H1 (cell line): ENCODE data around the gene ANXA2R. TPM values are rescaled to one million over a fixed set of nuclear protein-coding genes. Genes with fewer than 3 reads are reported as not detected.

Experiments
- BACH1 ChIP-seq: IDR thresholded peaks from 2 replicates; pipeline ENCODE4 v1.6.1; 2012; ENCODE audit warnings: low read length, improper control_type of control experiment
- BCL11A ChIP-seq, 2 experiments: IDR thresholded peaks; one replicate each; pipeline ENCODE4 v1.6.1; 2011; ENCODE audit warnings: low read depth in 2 of 2, low read length in 2 of 2, mild to moderate bottlenecking in 2 of 2
- CBX5 ChIP-seq: fragments of 300-800, 300-1000 bp; sonication (generic); IDR thresholded peaks from 2 replicates; pipeline ENCODE4 v1.7.1; 2016; ENCODE audit warnings: antibody characterized with exemption, low read length, low read depth
- CHD2 ChIP-seq: IDR thresholded peaks from 2 replicates; pipeline ENCODE4 v1.6.1; 2012; ENCODE audit warnings: low read length, improper control_type of control experiment
- CREB1 ChIP-seq: IDR thresholded peaks from 2 replicates; pipeline ENCODE4 v1.6.1; 2012; ENCODE audit warnings: inconsistent platforms
- EP300 ChIP-seq, 2 experiments: IDR thresholded peaks; 1 replicate in 1 of 2; 2 replicates in 1 of 2; pipeline ENCODE4 v1.6.1; 2011 to 2012; ENCODE audit warnings: low read depth in 2 of 2, low read length in 2 of 2, mild to moderate bottlenecking in 2 of 2, borderline replicate concordance in 1 of 2, inconsistent platforms in 1 of 2, moderate library complexity in 1 of 2
- JUN ChIP-seq: IDR thresholded peaks from 2 replicates; pipeline ENCODE4 v1.6.1; 2011; ENCODE audit warnings: low read depth, mild to moderate bottlenecking, improper control_type of control experiment, low read length
- JUND ChIP-seq: IDR thresholded peaks from 2 replicates; pipeline ENCODE4 v1.6.1; 2011; ENCODE audit warnings: mild to moderate bottlenecking, improper control_type of control experiment, low read length
- KDM4A ChIP-seq: IDR thresholded peaks from one replicate; pipeline ENCODE4 v1.7.1; 2012; ENCODE audit warnings: low read depth, mild to moderate bottlenecking, moderate library complexity, low read length, inconsistent platforms; ENCODE audit not compliant: severe bottlenecking
- NRF1 ChIP-seq: IDR thresholded peaks from 2 replicates; pipeline ENCODE4 v1.6.1; 2011; ENCODE audit warnings: mild to moderate bottlenecking, low read depth, low read length, improper control_type of control experiment
- PHF8 ChIP-seq: fragments of 200-600 bp; sonication (generic); conservative IDR thresholded peaks from 2 replicates; pipeline ENCODE4 v1.7.1; 2012; ENCODE audit warnings: low read depth, mild to moderate bottlenecking, inconsistent platforms, low read length, moderate library complexity
- RAD21 ChIP-seq, 2 experiments: IDR thresholded peaks in 1 of 2; conservative IDR thresholded peaks in 1 of 2; 2 replicates each; pipeline ENCODE4 v1.6.1; 2011; ENCODE audit warnings: low read depth in 2 of 2, low read length in 2 of 2, improper control_type of control experiment in 1 of 2, inconsistent platforms in 1 of 2, mild to moderate bottlenecking in 1 of 2, moderate library complexity in 1 of 2
- RFX5 ChIP-seq: IDR thresholded peaks from 2 replicates; pipeline ENCODE4 v1.6.1; 2011; ENCODE audit warnings: low read depth, low read length, improper control_type of control experiment, borderline replicate concordance
- SAP30 ChIP-seq: fragments of 300-600 bp; sonication (generic); IDR thresholded peaks from 2 replicates; pipeline ENCODE4 v1.7.1; 2012; ENCODE audit warnings: low read length, moderate library complexity, mild to moderate bottlenecking, inconsistent platforms; ENCODE audit not compliant: insufficient read depth, insufficient replicate concordance
- SIN3A ChIP-seq, 2 experiments: IDR thresholded peaks in 1 of 2; conservative IDR thresholded peaks in 1 of 2; 2 replicates each; pipeline ENCODE4 v1.6.1; 2011 to 2012; ENCODE audit warnings: low read length in 2 of 2, improper control_type of control experiment in 1 of 2, low read depth in 1 of 2, mild to moderate bottlenecking in 1 of 2
- TEAD4 ChIP-seq: IDR thresholded peaks from 2 replicates; pipeline ENCODE4 v1.6.1; 2012; ENCODE audit warnings: low read depth, low read length, inconsistent platforms, mixed read lengths
- polyA plus RNA-seq, 7 experiments: library from polyadenylated mRNA; depleted of rRNA in 3 of 7; stranded (reverse) in 5 of 7; unstranded in 2 of 7; fragments of >200 nt in 5 of 7; fragments of 200-250 nt in 2 of 7; gene quantifications; 1 replicate in 5 of 7; 2 replicates in 1 of 7; 4 replicates in 1 of 7; pipeline versions ENCODE4 v1.2.1 to v1.2.3, GENCODE V29; 2011 to 2013; ENCODE audit warnings: missing spikeins in 2 of 7, mixed read lengths in 2 of 7
- total RNA-seq: library from RNA; stranded (reverse); fragmentation: NEBNext Ultra II Directional; extraction: Animal tissue kit (Norgen Biotek cat#: 25700); gene quantifications from 2 replicates; pipeline ENCODE4 v1.2.1, GENCODE V29; 2021
- TF ChIP-seq, protein P1 (sequence below): IDR thresholded peaks from 2 replicates; pipeline ENCODE4 v1.6.1; 2011; ENCODE audit warnings: low read length, improper control_type of control experiment

The ANXA2R gene
- total and polyA plus RNA-seq, 2 of the 8 experiments (the other 6 are each of a cell fraction or from before 2014, with no cell fraction given): 0.08 to 0.17 TPM

DNA sequence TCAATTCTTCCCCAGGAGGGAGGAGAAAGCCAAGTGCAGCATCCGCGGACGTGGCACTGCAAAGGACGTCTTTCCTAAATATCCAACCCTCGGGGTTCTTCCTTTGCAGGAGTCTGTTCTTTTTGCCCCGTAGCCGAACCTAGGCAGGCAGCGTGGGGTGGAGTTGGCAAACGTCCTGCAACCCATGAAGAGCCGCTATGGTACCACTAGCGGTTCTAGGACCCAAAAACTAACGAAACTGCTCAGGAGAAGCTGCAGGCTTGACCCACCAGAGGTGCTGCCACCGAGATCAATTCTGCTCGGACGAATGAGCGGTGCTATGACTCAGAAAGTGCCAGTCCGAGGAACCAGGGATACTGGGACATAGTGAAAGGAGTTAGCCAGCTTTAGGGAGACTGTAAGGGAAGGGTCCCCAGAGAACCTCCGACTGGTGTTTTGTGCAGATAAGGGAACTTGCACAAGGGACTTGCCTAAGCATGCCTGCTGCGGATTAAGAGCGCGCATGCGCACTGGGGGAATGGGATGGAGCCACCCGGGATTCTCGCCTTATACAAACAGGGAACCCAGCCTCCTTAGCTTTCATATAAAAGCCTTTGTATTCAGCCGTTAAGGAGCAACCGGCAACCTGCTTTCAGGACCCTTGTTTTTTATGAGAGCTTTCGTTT lies 32.7 kb downstream of the ANXA2R start (continued):
- TF ChIP-seq KDM4A (peak; percentile 38), BACH1 (no peak), RAD21 (IDR thresholded peaks at IDR 0.05 in 1 of 2, conservative IDR thresholded peaks at IDR 0.05 in 1 of 2; ENCODE audit: low read depth in 2 of 2, low read length in 2 of 2) (no peak), EP300 (IDR thresholded peaks at IDR 0.05; ENCODE audit: borderline replicate concordance in 1 of 2, low read depth in 2 of 2, low read length in 2 of 2) (no peak), SAP30 (no peak), CHD2 (no peak), NRF1 (peak; percentile 59), CREB1 (no peak), SIN3A (conservative IDR thresholded peaks at IDR 0.05 in 1 of 2, IDR thresholded peaks at IDR 0.05 in 1 of 2; ENCODE audit: low read depth in 1 of 2, low read length in 2 of 2) (no peak), JUND (no peak), PHF8 (peak; percentile 6; the same call in 1 of the 2 replicates), BCL11A (IDR thresholded peaks at IDR 0.05; ENCODE audit: low read depth in 2 of 2, low read length in 2 of 2) (no peak), CBX5 (no peak), RFX5 (no peak), JUN (no peak), TEAD4 (no peak)
- TF ChIP-seq, protein P1, sequence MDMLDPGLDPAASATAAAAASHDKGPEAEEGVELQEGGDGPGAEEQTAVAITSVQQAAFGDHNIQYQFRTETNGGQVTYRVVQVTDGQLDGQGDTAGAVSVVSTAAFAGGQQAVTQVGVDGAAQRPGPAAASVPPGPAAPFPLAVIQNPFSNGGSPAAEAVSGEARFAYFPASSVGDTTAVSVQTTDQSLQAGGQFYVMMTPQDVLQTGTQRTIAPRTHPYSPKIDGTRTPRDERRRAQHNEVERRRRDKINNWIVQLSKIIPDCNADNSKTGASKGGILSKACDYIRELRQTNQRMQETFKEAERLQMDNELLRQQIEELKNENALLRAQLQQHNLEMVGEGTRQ: no peak
